SHP77 treated with DMSO at 0.1 percent for 48 hours (cell line): ENCODE measurements around the gene USP17L12.
"Not testable (repeated sequence)": the region's sequence is repeated elsewhere in the genome, so short reads cannot be mapped to it uniquely, and the experiment has no call there.

ENCODE experiments used
- DNase-seq: peaks from one replicate; lab custom pipeline; 2025; lab: John Stamatoyannopoulos, UW

Gene USP17L12

GRCh38 chr4:9219852-9220251 is at the start of gene USP17L12:
Gene USP17L12, plus strand, starts transcription at chr4:9220152. Its CDS starts 0 bp downstream, at chr4:9220152.
- DNase-seq, result not testable (repeated sequence)

GRCh38 chr4:9210357-9210756 is 9.6 kb upstream of the USP17L12 start, which contains the start of gene USP17L10:
Gene USP17L10, plus strand, starts transcription at chr4:9210657. Its CDS starts 0 bp downstream, at chr4:9210657.
- DNase-seq, result not testable (repeated sequence)

GRCh38 chr4:9214701-9215100 is 5.3 kb upstream of the USP17L12 start:
- not testable (repeated sequence) for DNase-seq

GRCh38 chr4:9215105-9215504 is 4.8 kb upstream of the USP17L12 start, which contains the start of gene USP17L11:
Gene USP17L11, plus strand, starts transcription at chr4:9215405. Its CDS starts 0 bp downstream, at chr4:9215405.
- not testable (repeated sequence) for DNase-seq

GRCh38 chr4:9224596-9224995 is 4.6 kb downstream of the USP17L12 start, which contains the start of gene USP17L13:
Gene USP17L13, plus strand, starts transcription at chr4:9224896. Its CDS starts 0 bp downstream, at chr4:9224896.
- not testable (repeated sequence) for DNase-seq

- not testable (repeated sequence) for DNase-seq
Observed at GRCh38 chr4:9230249-9230648, 10.3 kb downstream of the USP17L12 start.

GRCh38 chr4:9234085-9234484 is 14.1 kb downstream of the USP17L12 start, which contains the start of gene USP17L15:
Gene USP17L15, plus strand, starts transcription at chr4:9234385. Its CDS starts 0 bp downstream, at chr4:9234385.
- not testable (repeated sequence) for DNase-seq

- DNase-seq, result not testable (repeated sequence)
Observed at GRCh38 chr4:9238461-9238860, 18.5 kb downstream of the USP17L12 start.

GRCh38 chr4:9243579-9243978 is 23.6 kb downstream of the USP17L12 start, which contains the start of gene USP17L17:
Gene USP17L17, plus strand, starts transcription at chr4:9243879. Its CDS starts 0 bp downstream, at chr4:9243879.
- DNase-seq, result not testable (repeated sequence)

- DNase-seq, result not testable (repeated sequence)
Observed at GRCh38 chr4:9247953-9248680, 28.2 kb downstream of the USP17L12 start, which contains the start of gene USP17L18. Gene USP17L18, plus strand, starts transcription at chr4:9248630. Its CDS starts 0 bp downstream, at chr4:9248630.

- not testable (repeated sequence) for DNase-seq
Observed at GRCh38 chr4:9253078-9253477, 33.1 kb downstream of the USP17L12 start, which contains the start of gene USP17L19. Gene USP17L19, plus strand, starts transcription at chr4:9253378. Its CDS starts 0 bp downstream, at chr4:9253378.

- not testable (repeated sequence) for DNase-seq
Observed at GRCh38 chr4:9257824-9258223, 37.9 kb downstream of the USP17L12 start, which contains the start of gene USP17L20. Gene USP17L20, plus strand, starts transcription at chr4:9258124. Its CDS starts 0 bp downstream, at chr4:9258124.

GRCh38 chr4:9262572-9262971 is 42.6 kb downstream of the USP17L12 start, which contains the start of gene USP17L21:
Gene USP17L21, plus strand, starts transcription at chr4:9262872. Its CDS starts 0 bp downstream, at chr4:9262872.
- not testable (repeated sequence) for DNase-seq

- DNase-seq, result not testable (repeated sequence)
Observed at GRCh38 chr4:9267319-9267718, 47.4 kb downstream of the USP17L12 start, which contains the start of gene USP17L22. Gene USP17L22, plus strand, starts transcription at chr4:9267619. Its CDS starts 0 bp downstream, at chr4:9267619.
